ENCODE measurements around the gene HOXC9. TPM values are rescaled to one million over a fixed set of nuclear protein-coding genes. Genes with fewer than 3 reads are reported as not detected.

HOXC9 gene
- total and polyA plus RNA-seq, 8 donors: 0.08 TPM; not detected in 7

DNA sequence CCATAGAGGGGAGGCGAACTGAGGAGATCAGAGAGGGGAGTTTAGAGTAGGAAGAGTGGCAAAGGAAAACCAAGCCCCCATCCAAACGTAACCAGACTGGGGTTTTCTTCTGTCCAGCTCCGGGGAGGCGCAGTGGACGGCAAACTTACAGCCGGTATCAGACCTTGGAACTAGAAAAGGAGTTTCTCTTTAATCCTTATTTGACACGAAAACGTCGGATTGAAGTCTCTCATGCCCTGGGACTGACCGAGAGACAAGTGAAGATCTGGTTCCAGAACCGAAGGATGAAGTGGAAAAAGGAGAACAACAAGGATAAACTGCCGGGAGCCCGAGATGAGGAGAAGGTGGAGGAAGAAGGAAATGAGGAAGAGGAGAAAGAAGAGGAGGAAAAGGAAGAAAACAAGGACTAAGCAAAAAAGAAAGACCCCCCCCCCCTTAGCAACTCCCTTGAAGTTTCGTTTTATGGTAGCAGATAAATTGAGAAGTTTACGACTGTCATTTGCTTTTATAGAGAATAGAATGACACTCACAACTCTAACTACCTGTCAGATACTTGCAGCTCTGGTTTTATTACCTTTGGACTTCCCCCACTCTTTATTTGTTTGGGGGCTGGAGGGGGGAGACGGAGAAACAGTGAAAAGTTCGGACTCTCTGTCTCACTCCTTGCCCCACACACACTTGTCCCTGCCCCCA, 11.2 kb downstream of the HOXC9 start:
- H3K27me3 ChIP-seq: peaks cover 48 to 100% (median 98%) of the 10 kb centered on the region in 3 donors

DNA sequence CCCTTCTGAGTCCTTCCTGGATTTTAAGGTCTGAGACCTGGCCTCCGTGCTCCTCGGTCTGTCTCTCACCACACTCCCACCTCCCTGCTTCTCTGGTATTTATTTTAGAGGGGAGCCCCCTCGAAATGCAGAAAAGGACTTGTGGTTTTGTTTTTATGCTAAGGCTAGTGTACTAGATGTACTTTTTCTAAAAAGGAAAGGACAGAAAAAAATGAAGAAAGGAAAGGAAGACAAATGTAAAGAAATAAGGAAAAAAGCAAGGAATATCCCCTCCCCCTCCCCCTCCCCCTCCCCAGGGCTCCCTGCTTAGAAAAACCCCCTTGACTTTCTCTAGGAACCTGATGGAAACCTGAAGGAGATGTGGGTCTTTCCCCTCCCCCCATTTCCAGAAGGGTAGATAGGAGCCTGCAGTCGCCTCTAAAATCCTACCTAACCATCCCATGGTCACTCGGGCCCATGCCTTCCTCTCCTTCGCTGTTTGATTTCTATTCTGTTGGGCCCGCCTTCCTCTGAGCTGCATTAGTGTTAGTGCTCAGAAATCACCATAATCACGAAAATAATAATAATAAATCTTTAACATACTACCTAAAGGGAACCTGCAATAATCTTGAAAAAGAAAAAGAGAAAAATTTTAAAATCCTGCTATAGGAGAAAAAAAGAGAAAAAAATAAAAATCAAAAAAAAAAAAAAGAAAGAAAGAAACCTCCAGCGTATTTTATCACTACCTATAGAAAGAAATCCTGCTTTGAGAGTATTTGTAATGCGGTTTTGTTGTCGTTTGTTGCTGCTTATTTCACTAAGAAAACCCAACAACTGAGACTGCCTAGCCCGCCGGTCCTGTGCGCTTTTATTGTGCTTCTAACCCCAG, 11.9 kb downstream of the HOXC9 start:
- Histone ChIP-seq H3K36me3 (no peaks in the 10 kb centered on the region), H3K4me3 (no peak overlapping the region), H3K9me3 (peaks cover 0 to 5% (median 0%) of the 10 kb centered on the region in 4 donors), H3K27me3 (peaks cover 45 to 100% (median 98%) of the 10 kb centered on the region in 3 donors), H3K27ac (no peak overlapping the region), H3K4me1 (peaks cover 11 to 34% (median 27%) of the 10 kb centered on the region in 4 donors)
- TF ChIP-seq EP300 (IDR thresholded peaks at IDR 0.05) (no peak), POLR2AphosphoS5 (IDR thresholded peaks at IDR 0.05) (no peak), POLR2A (IDR thresholded peaks at IDR 0.05) (no peak)
- TF ChIP-seq, protein P1, sequence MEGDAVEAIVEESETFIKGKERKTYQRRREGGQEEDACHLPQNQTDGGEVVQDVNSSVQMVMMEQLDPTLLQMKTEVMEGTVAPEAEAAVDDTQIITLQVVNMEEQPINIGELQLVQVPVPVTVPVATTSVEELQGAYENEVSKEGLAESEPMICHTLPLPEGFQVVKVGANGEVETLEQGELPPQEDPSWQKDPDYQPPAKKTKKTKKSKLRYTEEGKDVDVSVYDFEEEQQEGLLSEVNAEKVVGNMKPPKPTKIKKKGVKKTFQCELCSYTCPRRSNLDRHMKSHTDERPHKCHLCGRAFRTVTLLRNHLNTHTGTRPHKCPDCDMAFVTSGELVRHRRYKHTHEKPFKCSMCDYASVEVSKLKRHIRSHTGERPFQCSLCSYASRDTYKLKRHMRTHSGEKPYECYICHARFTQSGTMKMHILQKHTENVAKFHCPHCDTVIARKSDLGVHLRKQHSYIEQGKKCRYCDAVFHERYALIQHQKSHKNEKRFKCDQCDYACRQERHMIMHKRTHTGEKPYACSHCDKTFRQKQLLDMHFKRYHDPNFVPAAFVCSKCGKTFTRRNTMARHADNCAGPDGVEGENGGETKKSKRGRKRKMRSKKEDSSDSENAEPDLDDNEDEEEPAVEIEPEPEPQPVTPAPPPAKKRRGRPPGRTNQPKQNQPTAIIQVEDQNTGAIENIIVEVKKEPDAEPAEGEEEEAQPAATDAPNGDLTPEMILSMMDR (IDR thresholded peaks at IDR 0.05): no peak
- whole genome bisulfite sequencing, 5 donors: 17 to 27% (median 23%) methylated on average over 14 of the region's 14 CpGs
- intact Hi-C loops (cut with DNase I; ENCODE audit: low total_unique reads): no loop called here
- DNase-seq: no peak

More for the DNA sequence above, 11.2 kb downstream of the HOXC9 start:
- intact Hi-C loops (cut with DNase I; ENCODE audit: low total_unique reads): no loop called here
- H3K4me1 ChIP-seq: peaks cover 17 to 35% (median 28%) of the 10 kb centered on the region in 4 donors
- no peak overlapping the region for H3K27ac ChIP-seq
- TF ChIP-seq, protein P1 (IDR thresholded peaks at IDR 0.05): no peak
- no peak for TF ChIP-seq POLR2A (IDR thresholded peaks at IDR 0.05)
- TF ChIP-seq EP300 (IDR thresholded peaks at IDR 0.05): no peak
- TF ChIP-seq POLR2AphosphoS5 (IDR thresholded peaks at IDR 0.05): no peak
- H3K9me3 ChIP-seq: peaks cover 0 to 5% (median 0%) of the 10 kb centered on the region in 4 donors
- 7 to 11% (median 8%) methylated on average over 17 of the region's 17 CpGs for WGBS, 5 donors
- no peak for DNase-seq
- H3K4me3 ChIP-seq: no peak overlapping the region
- no peaks in the 10 kb centered on the region for H3K36me3 ChIP-seq

GRCh38 chr12:54012631-54013409, 12.9 kb downstream of the HOXC9 start:
- H3K4me3 ChIP-seq: no peak overlapping the region
- H3K4me1 ChIP-seq: peaks cover 19 to 43% (median 37%) of the 10 kb centered on the region in 4 donors
- no peak for DNase-seq
- peaks cover 45 to 100% (median 98%) of the 10 kb centered on the region in 3 donors for H3K27me3 ChIP-seq
- intact Hi-C loops (cut with DNase I; ENCODE audit: low total_unique reads): no loop called here
- peaks cover 0 to 5% (median 0%) of the 10 kb centered on the region in 4 donors for H3K9me3 ChIP-seq
- no peak overlapping the region for H3K27ac ChIP-seq
- WGBS, 5 donors: 17 to 26% (median 20%) methylated on average over 6 of the region's 6 CpGs
- TF ChIP-seq POLR2AphosphoS5 (IDR thresholded peaks at IDR 0.05): no peak
- TF ChIP-seq POLR2A (IDR thresholded peaks at IDR 0.05): no peak
- TF ChIP-seq, protein P1 (IDR thresholded peaks at IDR 0.05): no peak
- TF ChIP-seq EP300 (IDR thresholded peaks at IDR 0.05): no peak
- H3K36me3 ChIP-seq: no peaks in the 10 kb centered on the region

Measured in stomach (tissue), 9 donors.